IMR-90 (cell line): Measurements from ENCODE around the gene RAF1. TPM values are rescaled to one million over a fixed set of nuclear protein-coding genes. Genes with fewer than 3 reads are reported as not detected.

Experiments
- ATAC-seq: fragments of 200-7000 bp; cut with Tn5 transposase; 2 replicates; pipeline ENCODE4 v1.9.1; 2020; ENCODE audit warnings: low read depth, mild to moderate bottlenecking, moderate library complexity
- BruUV-seq: library from RNA; stranded (reverse); fragments of 400-500 nt; replicated peaks from 2 replicates; lab custom pipeline; 2021; lab: Mats Ljungman, UMichigan
- CTCF ChIA-PET: fragments of 300-600 bp; formaldehyde crosslinking; extraction: SDS; loops from one replicate; lab custom pipeline; 2021; ENCODE audit warnings: antibody characterized with exemption; lab: Yijun Ruan, JAX
- POLR2A ChIA-PET: fragments of 300-600 bp; sonication (Branson Sonifier 250); formaldehyde crosslinking; loops from one replicate; lab custom pipeline; 2022; ENCODE audit warnings: antibody characterized with exemption; ENCODE audit not compliant: unreplicated experiment; lab: Charles Lee
- DNase-seq: peaks from one replicate; pipeline ENCODE4 v3.0.0; 2013
- H2AFZ ChIP-seq: replicated peaks from 2 replicates; pipeline ENCODE3; 2013; ENCODE audit warnings: low read length, mild to moderate bottlenecking; ENCODE audit not compliant: poor library complexity
- H2AK5ac ChIP-seq: 2 replicates; pipeline ENCODE4 v1.6.1; 2013; ENCODE audit warnings: low read depth, low read length, inconsistent platforms
- H2AK9ac ChIP-seq: replicated peaks from 2 replicates; pipeline ENCODE3; 2013; ENCODE audit warnings: mild to moderate bottlenecking, low read depth, low read length, moderate library complexity; ENCODE audit not compliant: poor library complexity
- H2BK120ac ChIP-seq: 2 replicates; pipeline ENCODE4 v1.6.1; 2013; ENCODE audit warnings: low read depth, low read length, inconsistent platforms
- H2BK15ac ChIP-seq: 3 replicates; pipeline ENCODE4 v1.6.1; 2013; ENCODE audit warnings: low read depth, low read length, inconsistent platforms
- H2BK20ac ChIP-seq: 2 replicates; pipeline ENCODE4 v1.6.1; 2013; ENCODE audit warnings: low read depth, mild to moderate bottlenecking, inconsistent platforms, low read length, moderate library complexity
- H2BK5ac ChIP-seq: 2 replicates; pipeline ENCODE4 v1.6.1; 2013; ENCODE audit warnings: mild to moderate bottlenecking, low read depth, low read length, inconsistent platforms; ENCODE audit not compliant: poor library complexity, severe bottlenecking
- H3K14ac ChIP-seq: replicated peaks from 2 replicates; pipeline ENCODE4 v1.6.1; 2013; ENCODE audit warnings: low read depth, low read length, inconsistent platforms
- H3K18ac ChIP-seq: 2 replicates; pipeline ENCODE4 v1.6.1; 2013; ENCODE audit warnings: low read depth, low read length, control low read depth
- H3K23ac ChIP-seq: 2 replicates; pipeline ENCODE4 v1.6.1; 2013; ENCODE audit warnings: low read depth, low read length, inconsistent platforms
- H3K27ac ChIP-seq: 2 replicates; pipeline ENCODE4 v1.5.1; 2013; ENCODE audit warnings: mild to moderate bottlenecking, control low read depth, low read length; ENCODE audit not compliant: insufficient read depth
- H3K27me3 ChIP-seq: 2 replicates; pipeline ENCODE4 v1.6.1; 2013; ENCODE audit warnings: low read length; ENCODE audit not compliant: control insufficient read depth, insufficient read depth
- H3K36me3 ChIP-seq: 2 replicates; pipeline ENCODE4 v1.6.1; 2013; ENCODE audit warnings: low read length, mixed read lengths; ENCODE audit not compliant: control insufficient read depth, insufficient read depth
- H3K4ac ChIP-seq: 2 replicates; pipeline ENCODE4 v1.6.1; 2013; ENCODE audit warnings: low read depth, low read length, inconsistent platforms
- H3K4me1 ChIP-seq: 2 replicates; pipeline ENCODE4 v1.6.1; 2013; ENCODE audit warnings: low read length, mixed read lengths; ENCODE audit not compliant: control insufficient read depth, insufficient read depth
- H3K4me2 ChIP-seq: 2 replicates; pipeline ENCODE4 v1.6.1; 2013; ENCODE audit warnings: low read depth, mild to moderate bottlenecking, control low read depth, low read length, moderate library complexity
- H3K4me3 ChIP-seq: 2 replicates; pipeline ENCODE4 v1.5.1; 2013; ENCODE audit warnings: low read depth, mild to moderate bottlenecking, control low read depth, low read length, moderate library complexity; ENCODE audit not compliant: insufficient read depth
- H3K56ac ChIP-seq: 2 replicates; pipeline ENCODE4 v1.6.1; 2013; ENCODE audit warnings: low read length, inconsistent platforms; ENCODE audit not compliant: insufficient read depth; ENCODE audit errors: extremely low read depth
- H3K79me1 ChIP-seq, 2 experiments: 2 replicates each; pipeline ENCODE4 v1.6.1; 2013; ENCODE audit warnings: low read length in 2 of 2, inconsistent platforms in 1 of 2, low read depth in 1 of 2
- H3K9ac ChIP-seq: 2 replicates; pipeline ENCODE4 v1.6.1; 2013; ENCODE audit warnings: low read depth, low read length, control low read depth
- H3K9me1 ChIP-seq: 2 replicates; pipeline ENCODE4 v1.6.1; 2013; ENCODE audit warnings: low read length, inconsistent platforms; ENCODE audit not compliant: insufficient read depth
- H3K9me3 ChIP-seq: 2 replicates; pipeline ENCODE4 v1.6.1; 2013; ENCODE audit warnings: low read length; ENCODE audit not compliant: control insufficient read depth, insufficient read depth
- H4K20me1 ChIP-seq: 2 replicates; pipeline ENCODE4 v1.6.1; 2013; ENCODE audit warnings: low read length, inconsistent platforms; ENCODE audit not compliant: insufficient read depth
- H4K5ac ChIP-seq: 2 replicates; pipeline ENCODE4 v1.6.1; 2013; ENCODE audit warnings: mild to moderate bottlenecking, low read depth, low read length, control low read depth
- H4K8ac ChIP-seq, 2 experiments: 2 replicates each; pipeline ENCODE4 v1.6.1; 2013; ENCODE audit warnings: low read depth in 2 of 2, low read length in 2 of 2, control low read depth in 1 of 2, inconsistent platforms in 1 of 2
- H4K91ac ChIP-seq: 2 replicates; pipeline ENCODE4 v1.6.1; 2013; ENCODE audit warnings: low read depth, low read length, inconsistent platforms; ENCODE audit not compliant: insufficient read depth
- MAZ ChIP-seq: IDR thresholded peaks from 2 replicates; pipeline ENCODE4 v1.6.1; 2012; ENCODE audit warnings: low read depth, mild to moderate bottlenecking, low read length, improper control_type of control experiment, moderate library complexity, borderline replicate concordance
- MXI1 ChIP-seq: IDR thresholded peaks from 2 replicates; pipeline ENCODE4 v1.6.1; 2012; ENCODE audit warnings: low read depth, mild to moderate bottlenecking, low read length, moderate library complexity, borderline replicate concordance
- RCOR1 ChIP-seq: IDR thresholded peaks from 2 replicates; pipeline ENCODE4 v1.6.1; 2012; ENCODE audit warnings: mild to moderate bottlenecking, low read length, improper control_type of control experiment; ENCODE audit not compliant: insufficient replicate concordance
- SMC3 ChIP-seq: fragments of 150-350 bp; IDR thresholded peaks from 2 replicates; pipeline ENCODE4 v1.6.1; 2016; ENCODE audit warnings: low read depth, mild to moderate bottlenecking, antibody characterized with exemption, low read length, moderate library complexity
- WGBS, 2 experiments: methylation state at CpG; one replicate each; pipeline versions ENCODE4 v1.1.5 to v1.1.7; 2013; ENCODE audit warnings: missing lambda C conversion rate in 2 of 2; ENCODE audit not compliant: insufficient read length in 1 of 2; ENCODE audit errors: extremely low coverage in 2 of 2; 5-methylcytosine and 5-hydroxymethylcytosine counted together
- dilution Hi-C: fragments of 300-500 bp; cut with HindIII; formaldehyde crosslinking; loops from one replicate; pipeline ENCODE4 v1.14.3; 2018; ENCODE audit warnings: low sequenced_read_pairs; ENCODE audit not compliant: unreplicated experiment
- in situ Hi-C: fragments of 300-500 bp; cut with MboI; formaldehyde crosslinking; loops from 3 replicates; pipeline ENCODE4 v1.14.3; 2019; ENCODE audit warnings: low sequenced_read_pairs, inconsistent platforms, mixed read lengths
- intact Hi-C: fragments of 100-400 bp; cut with micrococcal nuclease; formaldehyde crosslinking; loops from 2 replicates; pipeline ENCODE4 v1.10.0; 2022
- polyA plus RNA-seq, 3 experiments: library from polyadenylated mRNA; depleted of rRNA; stranded (reverse); fragments of >200 nt; gene quantifications; 2 replicates each; pipeline ENCODE4 v1.2.3, GENCODE V29; 2012; ENCODE audit warnings: low replicate concordance in 1 of 3
- total RNA-seq: library from RNA; depleted of rRNA; stranded (reverse); fragments of >200 nt; gene quantifications from 2 replicates; pipeline ENCODE4 v1.2.3, GENCODE V29; 2012
- TF ChIP-seq, protein P1 (sequence below): conservative IDR thresholded peaks from 2 replicates; pipeline ENCODE4 v1.5.1; 2012; ENCODE audit warnings: mild to moderate bottlenecking, low read depth, low read length, improper control_type of control experiment
- TF ChIP-seq, protein P2 (sequence below): fragments of 150-350 bp; IDR thresholded peaks from 2 replicates; pipeline ENCODE4 v1.6.1; 2016; ENCODE audit warnings: low read depth, mild to moderate bottlenecking, low read length, moderate library complexity, borderline replicate concordance

Gene RAF1
- total and polyA plus RNA-seq, 2 of the 4 experiments (the other 2 are of a cell fraction) = 115 to 151 TPM

DNA sequence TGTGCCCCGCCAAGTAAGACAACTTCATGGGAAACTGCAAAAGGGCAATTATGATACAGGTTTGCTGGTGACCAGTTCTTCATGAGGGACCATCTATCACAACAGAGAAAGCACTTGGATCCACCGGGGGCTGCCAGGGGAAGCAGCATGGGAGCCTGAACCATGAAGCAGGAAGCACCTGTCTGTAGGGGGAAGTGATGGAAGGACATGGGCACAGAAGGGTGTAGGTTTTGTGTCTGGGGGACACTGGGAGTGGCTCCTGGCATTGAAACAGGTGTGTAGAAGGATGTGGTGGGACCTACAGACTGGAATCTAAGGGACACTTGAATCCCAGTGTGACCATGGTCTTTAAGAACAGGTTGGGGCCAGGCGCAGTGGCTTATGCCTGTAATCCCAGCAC lies 84.5 kb downstream of the RAF1 start:
- no peak overlapping the region for H3K4me3 ChIP-seq
- ChIA-PET POLR2A (no interaction called here), CTCF (no interaction called here)
- no CpG with 5 or more reads among the region's 3 CpGs for WGBS, 2 experiments
- H2BK20ac ChIP-seq = no peak overlapping the region
- H3K9ac ChIP-seq = no peak overlapping the region
- ATAC-seq (no peak), DNase-seq (no peak)
- no peak overlapping the region for H2AK9ac ChIP-seq
- peaks cover 25 to 79% of the 10 kb centered on the region in 2 experiments for H3K79me1 ChIP-seq
- H2BK5ac ChIP-seq = no peak overlapping the region
- H3K27ac ChIP-seq = no peak overlapping the region
- in situ Hi-C loops = no loop called here
- peak overlapping the region in 1 of 2 experiments; percentile 5; a peak in 1 of 4 replicates for H4K8ac ChIP-seq
- BruUV-seq = no TSS peak
- peak overlapping the region; percentile 34; the same call in 1 of the 2 replicates for H2AK5ac ChIP-seq
- no peak overlapping the region for H3K56ac ChIP-seq
- no peak overlapping the region for H2BK120ac ChIP-seq
- H3K18ac ChIP-seq = no peak overlapping the region
- H3K4me2 ChIP-seq = no peak overlapping the region
- dilution Hi-C loops = no loop called here
- H4K91ac ChIP-seq = no peak overlapping the region
- no peak overlapping the region for H2BK15ac ChIP-seq
- intact Hi-C loops = loop anchor here (5.0 kb wide), 1 partner anchor 442 kb away; no protein-coding TSS in a partner anchor
- peak overlapping the region; percentile 2; the same call in 1 of the 2 replicates for H3K4ac ChIP-seq
- no peak overlapping the region; the same call in 1 of the 2 replicates for H3K14ac ChIP-seq
- H3K23ac ChIP-seq = no peak overlapping the region
- H3K9me3 ChIP-seq = no peaks in the 10 kb centered on the region
- no peak overlapping the region for H2AFZ ChIP-seq
- TF ChIP-seq RCOR1 (no peak), MAZ (no peak), SMC3 (no peak), MXI1 (no peak)
- TF ChIP-seq, protein P1, sequence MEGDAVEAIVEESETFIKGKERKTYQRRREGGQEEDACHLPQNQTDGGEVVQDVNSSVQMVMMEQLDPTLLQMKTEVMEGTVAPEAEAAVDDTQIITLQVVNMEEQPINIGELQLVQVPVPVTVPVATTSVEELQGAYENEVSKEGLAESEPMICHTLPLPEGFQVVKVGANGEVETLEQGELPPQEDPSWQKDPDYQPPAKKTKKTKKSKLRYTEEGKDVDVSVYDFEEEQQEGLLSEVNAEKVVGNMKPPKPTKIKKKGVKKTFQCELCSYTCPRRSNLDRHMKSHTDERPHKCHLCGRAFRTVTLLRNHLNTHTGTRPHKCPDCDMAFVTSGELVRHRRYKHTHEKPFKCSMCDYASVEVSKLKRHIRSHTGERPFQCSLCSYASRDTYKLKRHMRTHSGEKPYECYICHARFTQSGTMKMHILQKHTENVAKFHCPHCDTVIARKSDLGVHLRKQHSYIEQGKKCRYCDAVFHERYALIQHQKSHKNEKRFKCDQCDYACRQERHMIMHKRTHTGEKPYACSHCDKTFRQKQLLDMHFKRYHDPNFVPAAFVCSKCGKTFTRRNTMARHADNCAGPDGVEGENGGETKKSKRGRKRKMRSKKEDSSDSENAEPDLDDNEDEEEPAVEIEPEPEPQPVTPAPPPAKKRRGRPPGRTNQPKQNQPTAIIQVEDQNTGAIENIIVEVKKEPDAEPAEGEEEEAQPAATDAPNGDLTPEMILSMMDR = no peak
- TF ChIP-seq, protein P2, sequence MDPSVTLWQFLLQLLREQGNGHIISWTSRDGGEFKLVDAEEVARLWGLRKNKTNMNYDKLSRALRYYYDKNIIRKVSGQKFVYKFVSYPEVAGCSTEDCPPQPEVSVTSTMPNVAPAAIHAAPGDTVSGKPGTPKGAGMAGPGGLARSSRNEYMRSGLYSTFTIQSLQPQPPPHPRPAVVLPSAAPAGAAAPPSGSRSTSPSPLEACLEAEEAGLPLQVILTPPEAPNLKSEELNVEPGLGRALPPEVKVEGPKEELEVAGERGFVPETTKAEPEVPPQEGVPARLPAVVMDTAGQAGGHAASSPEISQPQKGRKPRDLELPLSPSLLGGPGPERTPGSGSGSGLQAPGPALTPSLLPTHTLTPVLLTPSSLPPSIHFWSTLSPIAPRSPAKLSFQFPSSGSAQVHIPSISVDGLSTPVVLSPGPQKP = no peak
- H3K27me3 ChIP-seq = no peaks in the 10 kb centered on the region
- H3K9me1 ChIP-seq = peaks cover 15% of the 10 kb centered on the region
- H4K5ac ChIP-seq = 0 out of 2 replicates have a peak overlapping the region, but pooled peaks have one; percentile 30
- H4K20me1 ChIP-seq = peaks cover 44% of the 10 kb centered on the region
- H3K36me3 ChIP-seq = peaks cover 53% of the 10 kb centered on the region
- peaks cover 20% of the 10 kb centered on the region for H3K4me1 ChIP-seq
